Measurements from ENCODE around the gene PCDHGB5.
"Not testable (repeated sequence)": the region's sequence is repeated elsewhere in the genome, so short reads cannot be mapped to it uniquely, and the experiment has no call there.

PCDHGB5 gene

GRCh38 chr5:141375444-141376155 is 22.1 kb upstream of the PCDHGB5 start:
- DNase-seq (ENCODE audit: low read depth in 2 of 2): not testable (repeated sequence)

- DNase-seq (ENCODE audit: low read depth in 2 of 2): no peak
Measured at GRCh38 chr5:141382469-141383294, 15.1 kb upstream of the PCDHGB5 start, which contains the start of gene PCDHGA7. Gene PCDHGA7, plus strand, starts transcription at chr5:141382742. Its CDS starts 158 bp downstream, at chr5:141382900.

GRCh38 chr5:141383345-141383744 is 14.4 kb upstream of the PCDHGB5 start:
- no peak for DNase-seq (ENCODE audit: low read depth in 2 of 2)

GRCh38 chr5:141384471-141385267 is 13.1 kb upstream of the PCDHGB5 start:
- no peak for DNase-seq (ENCODE audit: low read depth in 2 of 2)

- DNase-seq (ENCODE audit: low read depth in 2 of 2): not testable (repeated sequence)
Measured at GRCh38 chr5:141387557-141388311, 10.0 kb upstream of the PCDHGB5 start, which contains the start of gene PCDHGB4. Gene PCDHGB4, plus strand, starts transcription at chr5:141387698. Its CDS starts 187 bp downstream, at chr5:141387885.

- no peak for DNase-seq (ENCODE audit: low read depth in 2 of 2)
Measured at GRCh38 chr5:141388661-141389060, 9.1 kb upstream of the PCDHGB5 start.

- DNase-seq (ENCODE audit: low read depth in 2 of 2): no peak
Measured at GRCh38 chr5:141389153-141390042, 8.3 kb upstream of the PCDHGB5 start.

GRCh38 chr5:141392429-141393198 is 5.1 kb upstream of the PCDHGB5 start, which contains the start of gene PCDHGA8:
Gene PCDHGA8, plus strand, starts transcription at chr5:141392633. Its CDS starts 181 bp downstream, at chr5:141392814.
- DNase-seq (ENCODE audit: low read depth in 2 of 2): no peak

GRCh38 chr5:141393267-141393666 is 4.5 kb upstream of the PCDHGB5 start:
- DNase-seq (ENCODE audit: low read depth in 2 of 2): no peak

- not testable (repeated sequence) for DNase-seq (ENCODE audit: low read depth in 2 of 2)
Measured at GRCh38 chr5:141394401-141395187, 3.2 kb upstream of the PCDHGB5 start.

- no peak for DNase-seq (ENCODE audit: low read depth in 2 of 2)
Measured at GRCh38 chr5:141398608-141399007, 861 bp downstream of the PCDHGB5 start.

- DNase-seq (ENCODE audit: low read depth in 2 of 2): no peak
Measured at GRCh38 chr5:141399555-141400258, 2.0 kb downstream of the PCDHGB5 start.

- DNase-seq (ENCODE audit: low read depth in 2 of 2): no peak
Measured at GRCh38 chr5:141402553-141403243, 5.0 kb downstream of the PCDHGB5 start, which contains the start of gene PCDHGA9. Gene PCDHGA9, plus strand, starts transcription at chr5:141402778. Its CDS starts 175 bp downstream, at chr5:141402953.

- DNase-seq (ENCODE audit: low read depth in 2 of 2): no peak
Measured at GRCh38 chr5:141403387-141403786, 5.6 kb downstream of the PCDHGB5 start.

- DNase-seq (ENCODE audit: low read depth in 2 of 2): not testable (repeated sequence)
Measured at GRCh38 chr5:141407790-141408505, 10.2 kb downstream of the PCDHGB5 start, which contains the start of gene PCDHGB6. Gene PCDHGB6, plus strand, starts transcription at chr5:141408021. Its CDS starts 182 bp downstream, at chr5:141408203.

- DNase-seq (ENCODE audit: low read depth in 2 of 2): no peak
Measured at GRCh38 chr5:141409598-141410306, 12.0 kb downstream of the PCDHGB5 start.
